ENCODE measurements around the gene KCNH2. TPM values are rescaled to one million over a fixed set of nuclear protein-coding genes. Genes with fewer than 3 reads are reported as not detected.

The KCNH2 gene
- polyA plus RNA-seq, 1 experiment, result 0.06 TPM

GRCh38 chr7:150955519-150956394 is 22.4 kb downstream of the KCNH2 start:
- Histone ChIP-seq H3K36me3 (ENCODE audit: control insufficient read depth, insufficient read depth, low read length) (no peaks in the 10 kb centered on the region), H3K4me3 (ENCODE audit: low read depth, low read length) (no peak overlapping the region), H3K27me3 (ENCODE audit: control insufficient read depth, insufficient read depth, low read length) (peaks cover 8% of the 10 kb centered on the region; the same call in 1 of the 2 replicates)
- ChIA-PET POLR2A (no interaction called here), CTCF (interaction anchor here (1.1 to 1.6 kb wide), 2 partner anchors 7 to 30 kb away, joined by 3 to 9 read pairs; no protein-coding TSS in a partner anchor)
- no peak for DNase-seq (ENCODE audit: low read depth)
- no peak for TF ChIP-seq CTCF (IDR thresholded peaks at IDR 0.05; ENCODE audit: insufficient read depth, low read depth, low read length)

GRCh38 chr7:150954986-150955518 is 23.1 kb downstream of the KCNH2 start:
- ChIA-PET CTCF (interaction anchor here (1.1 to 1.6 kb wide), 2 partner anchors 8 to 31 kb away, joined by 3 to 9 read pairs; no protein-coding TSS in a partner anchor), POLR2A (no interaction called here)
- TF ChIP-seq CTCF (IDR thresholded peaks at IDR 0.05; ENCODE audit: insufficient read depth, low read depth, low read length), result no peak
- Histone ChIP-seq H3K36me3 (ENCODE audit: control insufficient read depth, insufficient read depth, low read length) (no peaks in the 10 kb centered on the region), H3K4me3 (ENCODE audit: low read depth, low read length) (no peak overlapping the region), H3K27me3 (ENCODE audit: control insufficient read depth, insufficient read depth, low read length) (peaks cover 8% of the 10 kb centered on the region; the same call in 1 of the 2 replicates)
- DNase-seq (ENCODE audit: low read depth), result no peak

GRCh38 chr7:150954201-150954985 is 23.7 kb downstream of the KCNH2 start:
- TF ChIP-seq CTCF (IDR thresholded peaks at IDR 0.05; ENCODE audit: insufficient read depth, low read depth, low read length), result no peak
- H3K27me3 ChIP-seq (ENCODE audit: control insufficient read depth, insufficient read depth, low read length), result peaks cover 6% of the 10 kb centered on the region; the same call in 1 of the 2 replicates
- CTCF ChIA-PET, result interaction anchor here (1.6 kb wide), 1 partner anchor 8 kb away, joined by 9 read pairs; no protein-coding TSS in a partner anchor
- POLR2A ChIA-PET, result no interaction called here
- DNase-seq (ENCODE audit: low read depth), result no peak
- H3K36me3 ChIP-seq (ENCODE audit: control insufficient read depth, insufficient read depth, low read length), result no peaks in the 10 kb centered on the region
- H3K4me3 ChIP-seq (ENCODE audit: low read depth, low read length), result no peak overlapping the region

- no peak for DNase-seq (ENCODE audit: low read depth)
- no peak for TF ChIP-seq CTCF (IDR thresholded peaks at IDR 0.05; ENCODE audit: insufficient read depth, low read depth, low read length)
- POLR2A ChIA-PET, result no interaction called here
- Histone ChIP-seq H3K4me3 (ENCODE audit: low read depth, low read length) (no peak overlapping the region), H3K27me3 (ENCODE audit: control insufficient read depth, insufficient read depth, low read length) (peaks cover 6% of the 10 kb centered on the region; the same call in 1 of the 2 replicates), H3K36me3 (ENCODE audit: control insufficient read depth, insufficient read depth, low read length) (no peaks in the 10 kb centered on the region)
- CTCF ChIA-PET, result interaction anchor here (0.6 to 1.3 kb wide), 2 partner anchors 9 to 55 kb away, joined by 3 to 4 read pairs; no protein-coding TSS in a partner anchor
Measured at GRCh38 chr7:150953061-150953997, 24.8 kb downstream of the KCNH2 start.

Data from BJ (cell line).